Frontal cortex (tissue), 4 donors: ENCODE results near the gene TMEM87B. TPM values are rescaled to one million over a fixed set of nuclear protein-coding genes. Genes with fewer than 3 reads are reported as not detected.
"Not testable (repeated sequence)": the region's sequence is repeated elsewhere in the genome, so short reads cannot be mapped to it uniquely, and the experiment has no call there.

ENCODE experiments used
- DNase-seq, 2 donors: peaks; one replicate each; pipeline ENCODE4 v3.0.0; 2012; ENCODE audit warnings: low spot score in 2 of 2
- FAIRE-seq: peaks from 2 replicates; lab custom pipeline; 2012; peaks lifted over from hg19 to GRCh38; lab: Jason Lieb, UNC
- total RNA-seq: library from RNA; depleted of rRNA; stranded (reverse); fragments of >200 nt; gene quantifications from one replicate; pipeline ENCODE4 v1.2.3, GENCODE V29; 2014
- donor health status: control.
- donor health status: control.
- donor health status: control.

Gene TMEM87B
- total RNA-seq, 1 donor from 2014 or later, result 12.6 TPM

- DNase-seq, result no peak
- FAIRE-seq, result no peak
These were observed 22.9 kb upstream of the TMEM87B start for GRCh38 chr2:112032224-112032586.

GRCh38 chr2:112032689-112033465, 22.2 kb upstream of the TMEM87B start:
- FAIRE-seq (no peak), DNase-seq (no peak)

- no peak for FAIRE-seq
- DNase-seq, result no peak
These were observed 21.5 kb upstream of the TMEM87B start for GRCh38 chr2:112033600-112033999.

GRCh38 chr2:112034924-112035323, 20.1 kb upstream of the TMEM87B start:
- DNase-seq (no peak), FAIRE-seq (no peak)

GRCh38 chr2:112035786-112036185, 19.3 kb upstream of the TMEM87B start:
- FAIRE-seq (no peak), DNase-seq (no peak)

- DNase-seq, FAIRE-seq: not testable (repeated sequence)
These were observed 15.5 kb upstream of the TMEM87B start for GRCh38 chr2:112039556-112039955.

GRCh38 chr2:112040066-112040465, 15.0 kb upstream of the TMEM87B start:
- not testable (repeated sequence) for DNase-seq, FAIRE-seq

- not testable (repeated sequence) for DNase-seq, FAIRE-seq
These were observed 13.6 kb upstream of the TMEM87B start for GRCh38 chr2:112041460-112041859.

GRCh38 chr2:112045446-112046014, 9.5 kb upstream of the TMEM87B start:
- DNase-seq, result no peak
- FAIRE-seq, result no peak

- FAIRE-seq (no peak), DNase-seq (no peak)
These were observed 8.8 kb upstream of the TMEM87B start for GRCh38 chr2:112046231-112046630.

GRCh38 chr2:112047537-112048235, 7.4 kb upstream of the TMEM87B start:
- no peak for DNase-seq
- FAIRE-seq, result no peak

- no peak for DNase-seq
- FAIRE-seq, result no peak
These were observed 6.9 kb upstream of the TMEM87B start for GRCh38 chr2:112048236-112048592.

GRCh38 chr2:112048887-112049286, 6.2 kb upstream of the TMEM87B start:
- peak; percentile 47 to 52 for DNase-seq
- FAIRE-seq, result peak; percentile 98

- DNase-seq (no peak), FAIRE-seq (no peak)
These were observed 4.8 kb upstream of the TMEM87B start for GRCh38 chr2:112050316-112050715.

- no peak for FAIRE-seq
- DNase-seq, result peak; percentile 78 to 82
These were observed 887 bp upstream of the TMEM87B start for GRCh38 chr2:112053917-112054846.

GRCh38 chr2:112055730-112056625, 909 bp downstream of the TMEM87B start:
- FAIRE-seq, result no peak
- DNase-seq, result peak in 1 of 2 donors; percentile 34

GRCh38 chr2:112056626-112056987, 1.5 kb downstream of the TMEM87B start:
- DNase-seq, result no peak
- no peak for FAIRE-seq

- DNase-seq (no peak), FAIRE-seq (no peak)
These were observed 4.6 kb downstream of the TMEM87B start for GRCh38 chr2:112059671-112060070.

GRCh38 chr2:112061299-112061698, 6.2 kb downstream of the TMEM87B start:
- FAIRE-seq (no peak), DNase-seq (no peak)
